Occipital lobe (tissue), 2 donors: Measurements from ENCODE around the gene CYP4F22. TPM values are rescaled to one million over a fixed set of nuclear protein-coding genes. Genes with fewer than 3 reads are reported as not detected.
"Not testable (repeated sequence)": the region's sequence is repeated elsewhere in the genome, so short reads cannot be mapped to it uniquely, and the experiment has no call there.

Experiments
- DNase-seq: peaks from one replicate; lab custom pipeline; 2025; lab: John Stamatoyannopoulos, UW
- total RNA-seq: library from RNA; depleted of rRNA; stranded (reverse); fragments of >200 nt; gene quantifications from one replicate; pipeline ENCODE4 v1.2.3, GENCODE V29; 2014

The CYP4F22 gene
- total RNA-seq, 1 donor from 2014 or later: not detected

DNA sequence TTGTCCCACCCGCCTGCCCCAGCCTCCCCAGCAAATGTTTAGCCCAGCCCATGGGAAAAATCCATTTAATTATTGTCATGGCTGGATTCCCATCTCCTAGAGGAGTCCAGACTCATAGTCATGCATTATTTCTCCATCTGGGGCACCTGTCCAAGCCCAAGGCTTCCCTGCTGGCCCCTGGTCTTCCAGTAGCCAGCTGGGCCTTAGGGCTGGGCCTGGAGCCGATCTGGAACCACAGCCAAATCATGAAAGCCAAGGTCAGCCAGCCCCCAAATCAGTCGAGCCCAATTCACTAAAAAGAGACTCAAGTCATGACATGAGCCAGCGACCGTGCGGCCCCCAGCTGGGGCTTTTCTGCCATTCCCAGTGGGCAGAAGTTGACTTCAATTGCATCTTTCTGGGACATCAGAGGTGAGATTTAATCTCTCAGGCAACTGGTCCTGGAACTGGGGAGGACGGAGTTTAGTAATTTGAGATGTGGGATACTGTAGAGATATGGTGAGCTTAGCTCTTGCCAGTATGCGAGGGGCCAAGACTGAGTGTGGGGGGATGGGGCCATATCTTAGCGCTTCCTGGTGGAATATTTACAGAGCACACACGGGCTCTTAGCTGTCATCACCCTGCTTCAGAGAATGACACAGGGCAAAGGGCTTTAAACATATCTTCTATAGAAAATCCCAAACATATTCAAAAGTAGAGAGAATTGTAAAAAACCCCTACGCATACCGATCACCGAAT is 19.7 kb upstream of the CYP4F22 start:
- DNase-seq: no peak

DNA sequence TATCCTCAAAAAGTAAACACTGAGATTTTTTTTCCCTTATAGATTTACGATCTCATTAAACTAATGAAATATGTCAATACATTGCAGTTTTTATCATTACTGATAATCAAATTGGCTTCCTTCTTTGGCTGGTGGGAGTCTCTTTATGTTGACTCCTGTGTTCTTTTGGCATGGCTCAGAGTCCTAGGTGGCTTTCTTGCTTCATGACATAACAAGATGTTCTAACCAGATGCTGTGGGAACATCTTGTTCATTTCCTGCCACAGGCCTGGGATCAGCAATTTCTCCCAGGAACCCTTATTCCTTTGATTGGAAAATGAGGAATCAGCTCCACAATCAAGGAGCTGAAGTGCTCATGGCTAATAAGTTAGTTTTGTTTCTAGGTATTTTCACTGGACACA is 13.2 kb upstream of the CYP4F22 start:
- no peak for DNase-seq

DNA sequence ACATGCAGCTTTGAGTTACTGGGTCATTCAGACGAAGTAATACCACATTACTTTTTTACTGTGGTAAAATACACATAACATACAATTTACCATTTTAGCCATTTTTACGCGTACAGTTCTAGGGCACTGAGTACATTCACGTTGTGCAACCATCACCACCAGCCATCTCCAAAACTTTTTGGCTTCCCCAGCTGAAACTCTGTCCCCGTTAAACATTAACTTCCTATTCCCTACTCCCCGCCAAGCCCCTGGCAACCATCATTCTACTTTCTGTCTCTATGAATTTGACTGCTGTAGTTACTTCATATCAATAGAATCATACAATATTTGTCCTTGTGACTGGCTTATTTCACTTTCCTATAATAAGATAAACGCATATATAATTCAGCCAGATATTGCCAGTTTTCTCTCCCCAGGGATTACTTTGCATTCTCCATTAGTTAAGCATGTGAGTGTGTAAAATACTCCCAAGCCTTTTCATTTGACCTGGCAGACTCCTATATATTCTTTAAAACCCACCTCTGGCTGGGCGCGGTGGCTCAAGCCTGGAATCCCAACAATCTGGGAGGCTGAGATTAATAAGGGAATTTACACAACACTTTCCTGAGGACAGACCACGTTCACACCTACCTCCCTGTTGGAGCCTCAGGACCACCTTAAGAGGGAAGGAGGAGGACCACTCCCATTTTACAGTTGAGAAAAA is 10.0 kb upstream of the CYP4F22 start:
- no peak for DNase-seq

- no peak for DNase-seq
Observed at GRCh38 chr19:15498910-15499309, 9.4 kb upstream of the CYP4F22 start.

GRCh38 chr19:15501596-15501995 is 6.7 kb upstream of the CYP4F22 start:
- no peak for DNase-seq

GRCh38 chr19:15502264-15502663 is 6.1 kb upstream of the CYP4F22 start:
- DNase-seq: no peak

DNA sequence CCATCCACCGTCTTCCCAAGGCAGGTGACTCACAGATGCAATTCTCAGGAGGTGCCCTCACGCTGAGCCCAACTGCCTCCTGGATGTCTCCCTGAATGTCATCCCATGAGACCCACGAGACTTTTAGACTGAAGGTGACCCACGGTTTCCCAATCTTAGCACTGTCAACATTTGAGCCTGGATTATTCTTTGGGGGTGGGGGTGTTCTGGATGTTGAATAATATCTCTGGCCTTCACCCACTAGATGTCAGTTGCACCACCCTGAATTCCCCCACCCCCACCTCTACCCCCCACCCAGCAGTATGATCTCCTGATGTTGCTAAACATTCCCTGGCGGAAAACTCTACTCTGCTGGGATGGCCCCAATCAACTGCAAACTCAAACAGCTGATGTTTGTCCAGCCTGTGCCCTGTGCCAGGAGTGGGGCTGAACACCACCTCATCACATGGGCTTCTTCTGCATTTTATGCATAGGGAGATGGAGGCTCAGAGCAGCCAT is 2.2 kb upstream of the CYP4F22 start:
- no peak for DNase-seq

DNA sequence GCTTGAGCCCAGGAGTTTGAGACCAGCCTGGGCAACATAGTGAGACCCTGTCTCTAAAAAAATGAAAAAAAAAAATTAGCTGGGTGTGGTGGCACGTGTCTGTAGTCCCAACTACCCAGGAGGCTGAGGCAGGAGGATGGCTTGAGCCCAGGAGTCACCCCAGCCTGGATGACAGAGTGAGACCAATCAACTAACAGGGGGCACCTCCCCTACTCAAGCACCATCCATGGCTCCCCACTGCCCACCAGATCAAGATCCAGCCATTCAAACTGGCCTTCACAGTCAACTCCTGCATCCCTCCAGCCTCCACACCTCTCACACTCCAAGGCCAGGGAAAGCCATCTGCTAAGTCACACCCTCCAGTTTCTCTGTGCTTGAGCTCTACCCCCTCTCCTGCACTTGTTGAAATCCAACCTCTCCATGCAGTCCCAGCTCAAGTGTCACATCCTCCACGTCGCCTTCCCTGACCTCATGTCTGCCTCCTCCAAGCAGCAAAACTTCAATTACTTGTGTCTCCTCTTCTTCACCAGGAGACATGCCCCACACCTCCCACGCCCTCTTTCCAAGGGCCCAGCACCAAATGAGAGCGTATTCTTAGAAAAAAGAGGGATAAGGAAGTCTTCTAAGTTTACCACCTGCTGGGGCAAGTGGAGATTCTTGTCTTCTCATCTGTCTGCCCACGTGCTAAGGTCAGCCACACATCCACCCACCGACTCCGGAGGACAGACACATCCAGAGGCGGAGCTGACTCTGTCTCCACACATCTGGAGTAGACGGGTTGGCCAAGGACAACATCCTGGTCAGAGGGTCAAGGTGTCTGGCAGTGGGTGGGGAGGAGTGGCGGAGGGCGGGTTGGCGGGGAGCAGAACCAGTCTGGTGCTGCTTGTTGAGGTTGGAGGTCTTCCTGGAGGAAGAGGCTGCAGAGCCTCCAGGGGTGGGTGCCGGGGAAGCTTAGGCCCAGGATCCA is 974 bp upstream of the CYP4F22 start:
- no peak for DNase-seq

DNA sequence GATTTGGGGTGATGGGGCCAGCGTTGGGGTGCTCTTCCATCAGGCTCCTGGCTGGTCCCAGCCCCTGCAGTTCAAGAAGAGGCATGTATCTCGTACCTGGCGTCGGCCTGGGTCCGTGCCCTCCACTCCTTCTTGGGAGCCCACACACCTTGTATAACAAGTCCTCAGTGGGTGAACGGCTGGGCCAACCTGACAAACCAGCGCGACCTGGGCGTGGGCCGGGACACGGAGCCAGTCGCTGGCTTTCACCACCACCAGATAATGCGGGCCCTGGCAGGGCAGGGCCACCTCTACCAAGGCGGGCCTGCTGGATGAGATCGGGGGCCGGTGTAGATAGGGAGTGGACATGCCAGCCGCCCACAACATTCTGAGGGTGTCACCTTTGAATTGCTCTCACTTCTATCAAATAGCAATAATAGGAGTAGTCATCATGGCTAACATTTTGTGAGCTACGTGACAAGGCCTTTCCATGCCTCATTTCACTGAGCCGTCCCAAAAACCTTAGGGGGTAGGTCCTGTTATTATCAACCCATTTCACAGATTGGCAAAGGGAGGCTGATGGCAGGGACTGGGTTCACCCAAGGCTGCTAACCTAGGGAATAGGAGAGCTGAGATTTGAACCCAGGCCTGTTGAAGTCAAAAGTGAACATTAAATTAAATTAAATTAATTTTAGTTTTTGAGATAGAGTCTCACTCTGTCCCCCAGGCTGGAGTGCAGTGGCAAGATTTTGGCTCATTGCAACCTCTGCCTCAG is 3.5 kb downstream of the CYP4F22 start:
- DNase-seq: no peak

GRCh38 chr19:15515227-15515625 is 6.9 kb downstream of the CYP4F22 start:
- not testable (repeated sequence) for DNase-seq

GRCh38 chr19:15516363-15516762 is 8.0 kb downstream of the CYP4F22 start:
- no peak for DNase-seq

DNA sequence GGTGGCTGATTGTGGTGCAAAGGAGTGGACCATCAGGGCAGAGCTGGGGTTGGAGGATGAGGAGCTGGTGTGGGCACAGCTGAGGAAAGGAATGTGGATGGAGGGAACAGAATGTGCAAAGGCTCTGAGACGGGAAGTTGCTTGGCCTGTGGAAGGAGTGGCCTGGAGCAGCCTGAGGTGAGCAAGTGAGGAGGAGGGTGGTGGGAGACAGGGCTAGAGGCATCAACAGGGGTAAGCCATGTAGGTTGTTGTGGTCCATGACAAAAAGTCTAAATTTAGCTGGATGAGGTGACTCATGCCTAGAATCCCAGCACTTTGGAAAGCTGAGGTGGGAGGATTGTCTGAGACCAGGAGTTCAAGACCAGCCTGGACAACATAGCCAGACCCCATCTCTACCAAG is 9.5 kb downstream of the CYP4F22 start:
- DNase-seq: no peak

DNA sequence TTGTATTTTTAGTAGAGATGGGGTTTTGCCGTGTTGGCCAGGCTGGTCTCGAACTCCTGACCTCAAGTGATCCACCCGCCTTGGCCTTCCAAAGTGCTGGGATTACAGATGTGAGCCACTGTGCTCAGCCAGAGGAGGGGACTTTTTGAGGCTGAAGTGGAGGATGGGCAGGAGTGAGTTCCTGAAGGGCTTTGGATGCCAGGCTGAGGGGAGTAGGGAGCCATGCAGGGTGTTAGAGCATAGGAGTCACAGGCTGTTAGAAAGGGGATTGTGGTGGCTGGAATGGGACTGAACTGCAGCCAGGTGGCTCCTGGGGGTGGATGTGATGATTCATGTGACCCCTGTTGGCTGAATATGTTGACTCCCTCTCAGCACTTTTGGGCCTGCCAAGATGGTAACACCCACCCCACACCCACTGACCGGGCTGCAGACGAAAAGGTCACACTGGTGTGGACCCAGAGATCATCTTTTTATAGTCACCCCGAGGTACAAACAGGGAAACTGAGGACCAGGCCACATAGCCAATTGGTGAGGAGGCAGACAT is 11.2 kb downstream of the CYP4F22 start:
- no peak for DNase-seq

- no peak for DNase-seq
Observed at GRCh38 chr19:15524781-15525180, 16.5 kb downstream of the CYP4F22 start.

DNA sequence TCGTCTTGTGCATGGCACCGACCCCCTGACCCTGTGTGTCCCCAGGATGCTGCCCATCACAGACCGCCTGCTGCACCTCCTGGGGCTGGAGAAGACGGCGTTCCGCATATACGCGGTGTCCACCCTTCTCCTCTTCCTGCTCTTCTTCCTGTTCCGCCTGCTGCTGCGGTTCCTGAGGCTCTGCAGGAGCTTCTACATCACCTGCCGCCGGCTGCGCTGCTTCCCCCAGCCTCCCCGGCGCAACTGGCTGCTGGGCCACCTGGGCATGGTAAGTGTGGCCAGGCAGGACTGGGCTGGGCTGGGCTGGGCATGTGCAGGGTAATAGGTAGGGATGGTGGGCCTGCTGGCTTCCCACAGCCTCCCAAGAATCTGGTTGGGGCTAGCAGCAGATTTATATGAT is 17.0 kb downstream of the CYP4F22 start:
- DNase-seq: no peak

DNA sequence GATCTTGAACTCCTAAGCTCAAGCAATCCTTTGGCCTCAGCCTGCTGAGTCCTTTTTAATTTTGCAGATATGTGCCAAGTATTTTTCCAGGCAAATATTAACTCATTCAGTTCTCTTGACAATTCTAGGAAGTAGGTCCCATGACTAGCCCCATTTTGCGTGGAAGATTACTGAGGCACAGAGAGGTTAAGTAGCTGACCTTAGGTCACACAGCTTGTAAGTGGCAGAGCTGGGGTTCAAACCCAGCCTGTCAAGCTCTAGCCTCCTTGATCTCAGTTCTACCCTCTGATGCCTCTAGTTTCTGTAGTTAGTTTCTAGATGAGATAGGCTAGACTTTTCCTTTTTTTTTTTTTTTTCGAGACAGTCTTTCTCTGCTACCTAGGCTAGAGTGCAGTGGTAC is 18.1 kb downstream of the CYP4F22 start:
- DNase-seq: no peak

DNA sequence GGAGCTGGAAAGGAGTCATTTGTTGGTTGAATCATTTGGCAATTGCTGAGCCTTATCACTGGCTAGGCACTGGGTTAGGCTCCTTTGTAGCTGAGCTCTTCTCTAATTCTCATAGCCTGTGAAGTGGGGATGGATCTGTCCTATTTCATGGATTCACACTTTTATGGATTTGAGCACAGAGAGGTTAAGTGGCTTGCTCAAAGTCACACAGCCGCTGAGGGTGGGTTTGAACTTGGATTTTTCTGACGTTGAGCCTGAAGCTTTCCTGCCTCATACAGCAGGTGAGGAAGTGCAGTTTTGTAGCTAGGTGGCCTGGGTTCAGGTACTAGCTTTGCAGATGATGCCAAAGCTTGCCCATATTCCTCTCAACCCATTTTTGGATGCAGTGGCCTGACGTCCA is 19.4 kb downstream of the CYP4F22 start:
- no peak for DNase-seq

DNA sequence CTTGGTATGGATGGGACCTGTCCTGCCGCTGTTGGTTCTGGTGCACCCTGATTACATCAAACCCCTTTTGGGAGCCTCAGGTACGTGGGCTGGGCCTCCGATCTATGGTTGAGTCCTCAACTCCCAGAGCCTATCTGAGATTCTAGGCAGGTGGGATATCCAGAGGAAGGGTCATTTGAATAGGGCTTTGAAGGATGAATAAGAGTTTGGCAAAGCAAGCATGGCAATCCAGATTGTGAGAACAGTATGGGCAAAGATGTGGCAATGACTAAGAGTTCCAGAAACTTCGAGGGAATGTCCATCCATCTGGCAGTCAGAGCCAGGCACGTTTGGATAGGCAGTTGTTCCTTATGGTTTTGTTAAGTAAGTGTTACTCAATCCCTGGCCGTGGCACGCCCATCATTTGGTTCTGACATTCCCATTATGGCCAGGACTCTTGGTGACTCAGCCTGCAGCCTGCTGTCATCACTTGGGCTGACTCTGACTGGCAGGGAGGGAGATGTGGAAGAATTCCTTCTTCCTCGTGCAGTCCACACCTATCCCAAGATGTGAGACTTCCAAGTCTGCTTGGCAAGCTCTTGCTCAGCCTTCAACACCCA is 21.5 kb downstream of the CYP4F22 start:
- no peak for DNase-seq

- no peak for DNase-seq
Observed at GRCh38 chr19:15532779-15533521, 24.6 kb downstream of the CYP4F22 start.

GRCh38 chr19:15533522-15533830 is 25.2 kb downstream of the CYP4F22 start:
- DNase-seq: not testable (repeated sequence)
